NCI-H774 (cell line): Measurements from ENCODE around the gene SLC41A1.

Experiments
- DNase-seq: peaks from one replicate; lab custom pipeline; 2025; lab: John Stamatoyannopoulos, UW

SLC41A1 gene

DNA sequence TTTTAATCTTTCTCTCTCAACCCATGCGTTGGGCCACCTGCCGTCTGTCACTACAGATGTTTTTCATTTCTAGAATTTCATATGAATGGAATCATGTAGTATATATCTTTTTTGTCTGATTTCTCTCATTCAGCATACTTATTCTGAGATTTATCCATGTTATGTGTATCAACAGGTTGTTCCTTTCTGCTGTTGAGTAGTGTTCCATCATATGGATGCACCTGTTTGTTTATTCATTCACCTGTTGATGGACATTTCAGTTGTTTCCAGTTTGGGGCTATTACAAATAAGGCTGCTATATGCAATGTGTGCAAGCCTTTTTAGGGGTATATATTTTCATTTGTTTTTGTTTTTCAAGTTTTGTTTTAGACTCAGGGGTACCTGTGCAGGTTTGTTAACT, 9.4 kb upstream of the SLC41A1 start:
- DNase-seq, result no peak

DNA sequence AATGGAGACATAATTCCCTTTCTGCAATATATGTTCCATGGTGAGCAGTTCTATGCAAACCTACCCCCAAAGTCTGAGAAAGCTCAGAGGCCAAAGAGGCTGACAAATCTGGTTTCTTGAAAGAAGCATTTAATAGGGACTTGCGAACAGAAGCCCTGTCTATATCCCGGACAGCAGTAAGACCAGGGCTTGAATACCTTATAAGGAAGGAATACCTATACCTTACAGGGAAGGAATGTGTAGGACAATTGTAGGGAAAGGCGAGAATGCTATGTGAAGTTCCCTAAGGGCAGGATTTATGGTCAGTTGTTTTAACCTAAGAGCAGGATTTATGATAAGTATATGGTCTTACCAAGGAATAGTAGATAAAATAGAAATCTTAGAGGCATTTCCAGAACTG, 5.0 kb upstream of the SLC41A1 start:
- DNase-seq, result no peak

DNA sequence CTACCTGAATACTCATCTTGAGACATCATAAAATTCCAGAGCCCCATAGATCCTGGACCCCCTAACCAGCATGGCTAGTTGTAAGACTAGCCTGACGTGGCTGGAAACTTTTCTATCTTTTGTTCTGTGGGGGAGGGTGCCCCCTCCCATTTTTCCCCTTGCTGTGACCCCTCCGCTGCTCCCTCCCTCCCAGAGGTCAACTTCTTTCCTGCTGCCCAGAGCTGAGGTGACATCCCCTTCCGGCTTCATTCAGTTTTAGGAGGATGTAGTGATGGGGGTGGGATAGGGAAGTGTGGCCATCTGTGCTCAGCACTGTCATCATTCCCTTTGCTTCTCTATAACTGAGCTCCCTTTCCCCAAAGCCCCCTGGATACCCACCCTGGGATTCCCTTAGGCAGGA, 4.4 kb upstream of the SLC41A1 start:
- DNase-seq, result no peak

DNA sequence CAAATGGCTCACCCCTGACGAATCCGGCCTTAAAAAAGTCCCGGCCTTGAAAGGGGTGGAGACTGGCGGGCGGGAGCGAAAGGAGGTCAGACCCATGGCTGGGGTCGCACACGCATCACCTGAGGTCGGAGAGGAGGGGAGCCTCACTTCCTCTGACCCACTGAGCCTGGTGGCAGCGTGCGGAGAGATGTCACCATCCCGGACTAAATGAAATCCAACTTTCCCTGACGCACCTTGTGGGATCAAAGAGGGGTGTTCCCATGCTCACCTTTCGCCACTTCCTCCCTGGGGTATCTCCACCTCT, 709 bp upstream of the SLC41A1 start:
- DNase-seq, result no peak

DNA sequence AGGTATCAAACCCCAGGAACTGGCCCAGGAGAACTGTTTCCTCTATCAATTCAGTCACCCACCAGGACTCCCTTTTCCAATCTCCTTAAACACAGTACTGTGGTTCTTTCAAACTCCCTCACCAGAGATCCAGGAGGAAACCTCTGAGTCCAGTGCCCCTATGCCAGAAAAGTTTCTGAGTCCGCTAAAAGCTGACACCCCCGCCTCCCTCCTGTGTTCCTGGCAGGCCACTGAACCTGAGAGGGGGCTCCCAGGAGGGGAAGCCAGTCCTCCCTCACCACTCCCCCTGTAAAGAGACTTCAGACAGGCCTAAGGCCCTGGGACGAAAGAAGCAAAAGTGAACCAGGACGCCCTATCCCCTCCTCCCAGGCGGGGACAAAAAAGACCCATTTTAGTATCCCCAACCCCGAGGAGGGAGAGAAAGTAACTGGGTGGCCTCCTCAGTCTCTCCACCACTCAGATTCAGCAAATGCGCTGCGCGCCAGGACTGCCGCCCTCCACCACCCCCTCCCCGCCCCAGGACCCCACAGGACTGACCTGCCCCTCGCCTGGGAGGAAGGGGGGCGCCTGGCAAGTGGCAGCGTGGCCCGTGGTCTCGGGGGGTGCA, 624 bp downstream of the SLC41A1 start:
- no peak for DNase-seq

DNA sequence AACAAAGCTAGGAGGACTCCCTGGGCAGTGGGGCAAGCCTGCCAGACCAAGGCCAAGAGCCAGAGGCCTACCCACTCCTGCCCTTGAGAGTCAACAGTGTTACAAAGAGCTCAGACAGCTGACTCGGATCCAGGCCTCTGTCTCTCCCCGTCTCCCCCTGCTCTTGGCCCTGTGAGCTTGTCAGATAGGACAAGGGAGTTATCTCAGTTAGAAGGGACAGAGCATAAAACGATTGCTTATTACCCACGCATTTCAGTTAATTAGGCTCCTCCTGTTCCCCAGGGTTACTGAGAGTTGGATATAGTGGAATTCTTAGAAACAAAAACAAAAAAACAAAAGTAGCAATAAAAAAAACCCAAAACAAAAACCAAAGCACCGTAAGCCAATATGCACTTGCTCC, 1.3 kb downstream of the SLC41A1 start:
- no peak for DNase-seq

DNA sequence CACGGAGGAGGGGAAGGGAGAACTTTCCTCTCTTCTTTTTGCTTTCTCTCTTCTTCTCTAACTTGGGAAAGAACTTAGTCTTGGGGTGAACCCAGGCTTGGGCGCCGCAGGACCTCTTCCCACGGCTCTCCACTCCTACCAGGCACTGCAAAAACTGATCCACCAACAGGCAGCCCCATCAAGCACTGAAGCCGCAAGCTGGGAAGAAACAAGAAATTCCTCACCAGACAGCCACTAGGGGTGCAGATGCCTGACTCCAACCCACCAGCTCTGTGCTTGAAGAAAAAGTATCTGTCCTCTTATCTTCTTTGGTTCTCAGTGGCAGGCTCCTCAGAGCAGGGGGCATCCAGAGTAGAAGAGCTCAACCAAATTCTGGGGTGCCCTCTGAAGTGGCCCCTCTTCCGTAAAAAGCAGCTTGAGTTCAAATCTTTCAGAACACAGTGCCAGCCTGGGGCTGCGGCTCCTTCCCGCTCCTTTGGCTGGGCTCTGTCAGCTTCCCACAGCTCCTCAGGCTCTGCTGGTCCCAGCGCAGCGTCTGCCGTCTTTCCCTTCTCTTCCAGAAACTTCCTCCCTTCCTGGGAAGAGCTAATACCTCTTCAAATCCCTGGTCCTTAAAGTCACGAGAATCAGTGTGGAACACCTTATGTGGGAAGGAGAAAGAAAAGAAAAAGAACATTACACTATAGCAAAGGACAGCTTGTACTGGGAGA, 2.4 kb downstream of the SLC41A1 start:
- no peak for DNase-seq

DNA sequence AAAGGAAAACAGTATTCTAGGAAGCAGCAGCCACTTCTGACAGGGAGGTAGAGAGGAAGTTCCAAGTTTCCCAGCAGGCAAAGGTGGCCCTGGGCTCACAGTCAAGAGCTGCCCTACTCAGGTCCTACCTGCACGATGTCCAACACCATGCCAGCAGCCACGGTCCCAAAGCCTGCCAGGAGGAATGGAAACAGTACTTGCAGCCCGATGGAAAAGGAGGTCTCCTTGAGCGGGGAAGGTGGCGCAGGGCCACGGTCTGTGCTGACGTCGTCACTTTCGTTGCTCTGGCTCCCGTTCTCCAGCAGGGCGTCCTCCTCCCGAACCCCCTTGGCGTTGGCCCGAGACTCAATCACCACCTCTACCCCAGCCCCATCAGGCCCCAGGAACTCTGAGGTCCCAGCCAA, 3.1 kb downstream of the SLC41A1 start:
- DNase-seq, result no peak

DNA sequence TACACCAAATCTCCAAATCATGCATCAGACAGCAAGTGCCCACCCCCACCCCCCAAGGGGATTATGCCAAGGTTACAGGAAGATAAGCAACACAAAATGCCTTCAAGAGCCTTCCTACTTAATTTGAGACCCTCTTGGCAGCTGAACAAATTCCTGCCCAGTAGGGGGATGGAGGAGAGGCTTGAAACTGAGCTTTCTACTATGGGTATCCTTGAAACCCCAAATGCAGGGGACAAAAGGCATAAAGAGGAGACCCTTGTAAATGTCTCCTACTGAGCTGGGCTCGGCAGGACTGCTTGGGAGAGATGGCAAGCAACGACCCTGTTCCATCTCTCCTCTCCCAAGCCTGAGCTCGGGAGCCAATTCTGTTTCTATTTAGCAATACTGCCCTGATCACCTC, 3.5 kb downstream of the SLC41A1 start:
- DNase-seq, result no peak

DNA sequence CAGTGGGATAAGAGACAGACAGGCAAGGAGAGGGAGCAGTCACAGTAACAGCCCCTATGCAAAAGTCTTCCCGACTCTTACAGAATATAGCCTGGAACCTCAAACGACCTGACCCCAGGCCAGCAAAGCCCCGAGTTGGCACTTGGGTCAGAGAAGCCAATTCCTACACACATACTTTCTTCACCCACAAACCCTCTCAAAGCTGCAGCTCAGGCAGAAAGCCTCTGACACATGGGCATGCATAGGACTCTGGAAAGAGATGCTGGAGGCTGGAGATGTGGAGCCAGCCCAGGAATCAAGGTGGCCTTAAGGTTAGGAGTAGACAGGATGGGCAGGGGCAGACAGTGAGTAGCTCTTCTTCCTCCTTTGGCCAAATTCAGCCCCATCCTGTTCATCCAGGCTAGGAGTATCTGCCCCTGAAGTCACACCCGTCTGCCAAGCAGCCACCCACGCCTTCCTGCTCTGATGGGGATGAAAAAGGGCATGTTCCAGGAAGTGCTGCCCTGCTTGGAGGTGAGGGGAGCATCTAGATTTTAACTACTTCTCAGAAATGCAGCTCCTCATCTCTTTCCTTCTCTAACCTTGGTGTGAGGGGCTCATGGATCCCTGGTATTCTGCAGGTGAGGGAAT, 7.8 kb downstream of the SLC41A1 start:
- no peak for DNase-seq

DNA sequence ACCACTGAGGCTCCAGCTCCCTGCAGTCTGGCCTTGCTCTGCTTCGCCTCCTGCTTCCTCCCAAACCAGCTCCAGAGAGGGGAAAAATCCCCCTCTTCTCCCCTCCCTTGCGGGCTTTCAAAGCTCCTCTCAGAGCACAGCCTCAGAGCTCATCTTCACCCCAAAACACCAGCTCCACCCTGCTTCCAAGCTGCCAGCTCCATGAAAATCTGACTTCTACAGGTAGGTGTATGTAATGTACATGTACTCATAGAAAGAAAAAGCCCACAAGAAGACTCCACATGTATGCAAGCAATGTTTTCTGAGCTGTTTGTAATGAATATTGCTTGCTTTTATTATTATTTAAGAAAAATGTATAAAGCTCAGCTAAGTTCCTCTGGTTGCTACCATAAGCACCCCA, 8.4 kb downstream of the SLC41A1 start:
- no peak for DNase-seq

DNA sequence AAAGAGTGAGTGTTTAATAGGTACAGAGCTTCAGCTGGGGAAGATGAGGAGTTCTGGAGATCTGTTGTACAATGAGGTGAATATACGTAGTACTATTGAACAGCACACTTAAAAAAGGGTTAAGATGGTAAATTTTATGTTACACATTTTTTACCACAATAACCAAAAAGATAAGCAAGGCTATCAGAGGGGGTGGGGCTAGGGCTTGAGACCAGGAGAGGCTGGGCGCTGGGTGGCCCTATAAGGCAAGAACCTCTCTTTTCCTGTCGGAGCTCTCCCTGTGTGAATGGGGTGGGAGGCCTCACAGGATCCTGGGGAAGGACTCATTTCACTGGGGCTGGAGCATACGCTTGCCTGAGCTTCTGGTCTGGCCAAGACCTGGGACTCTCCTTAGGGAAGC, 9.0 kb downstream of the SLC41A1 start:
- no peak for DNase-seq

DNA sequence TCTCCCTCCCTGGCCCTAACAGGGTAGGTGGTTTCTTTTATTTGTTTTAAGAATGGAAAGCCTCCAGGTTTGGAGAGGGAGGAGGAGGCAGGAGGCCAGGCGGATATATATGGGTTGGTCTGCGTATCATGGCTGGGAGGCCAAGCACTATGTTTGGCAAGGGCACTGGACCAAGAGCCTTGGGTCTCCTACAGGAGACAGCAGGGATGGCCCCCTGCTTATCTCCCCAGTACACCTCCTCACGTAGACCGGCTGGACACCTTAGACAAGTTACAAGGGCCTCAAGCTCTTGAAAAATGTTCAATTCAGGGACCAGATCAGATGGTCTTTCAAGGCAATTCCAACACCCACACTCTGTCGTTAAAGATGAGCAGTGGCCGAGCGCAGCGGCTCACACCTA, 10.9 kb downstream of the SLC41A1 start:
- no peak for DNase-seq

DNA sequence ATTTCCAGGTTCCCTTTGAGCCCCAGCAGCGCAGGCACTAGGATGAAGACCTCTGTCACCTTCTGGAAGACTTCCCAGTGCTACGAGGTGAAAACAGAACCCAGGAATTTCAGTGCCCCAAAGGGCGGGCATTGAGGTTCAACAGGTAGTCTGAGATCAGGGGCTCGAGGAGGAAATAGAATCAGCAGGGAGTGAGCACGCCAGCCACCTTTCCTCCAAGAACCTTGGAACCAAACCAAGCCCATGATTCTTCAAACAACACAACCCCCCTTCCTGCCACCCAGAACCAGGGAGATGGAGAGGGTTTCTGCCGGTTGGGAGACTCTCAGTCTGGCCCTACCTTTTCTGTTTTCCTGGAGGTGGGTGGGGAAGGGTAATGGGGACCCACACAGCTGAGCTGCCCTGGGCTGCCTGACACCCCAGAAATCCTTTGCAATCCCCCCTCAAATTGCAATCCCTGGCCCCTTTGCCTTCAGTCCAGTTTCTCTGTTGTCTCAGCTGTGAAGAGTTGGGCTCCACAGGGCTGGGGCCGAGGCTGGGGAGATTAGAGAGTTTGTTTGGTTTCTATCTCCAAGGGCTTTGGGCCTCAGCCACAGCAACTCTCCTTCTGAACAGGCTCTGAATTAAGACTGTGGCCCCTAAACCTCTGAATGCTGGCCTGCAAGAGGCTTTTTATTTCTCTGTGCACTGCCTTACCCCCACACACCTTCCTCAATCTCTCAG, 11.9 kb downstream of the SLC41A1 start:
- DNase-seq, result no peak

DNA sequence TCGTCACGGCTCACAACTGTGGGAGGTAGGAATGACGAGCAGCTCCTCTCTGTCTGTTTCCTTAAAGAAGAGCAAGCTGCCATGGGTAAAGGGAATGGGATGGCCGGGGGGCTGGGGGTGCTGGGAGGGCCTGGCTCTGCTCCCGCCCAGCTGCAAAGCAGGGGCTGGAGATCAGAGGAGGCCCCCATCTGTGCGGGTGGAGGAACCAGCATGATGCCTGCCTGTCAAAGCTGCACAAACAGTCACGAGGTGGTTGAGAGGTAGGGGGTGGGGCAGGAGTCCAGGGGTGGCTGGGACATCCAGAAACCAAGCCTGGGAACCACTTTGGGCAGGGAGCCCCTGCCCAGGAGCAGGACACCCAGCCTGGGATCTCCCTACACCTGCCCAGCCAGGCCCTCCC, 12.6 kb downstream of the SLC41A1 start:
- DNase-seq, result no peak

DNA sequence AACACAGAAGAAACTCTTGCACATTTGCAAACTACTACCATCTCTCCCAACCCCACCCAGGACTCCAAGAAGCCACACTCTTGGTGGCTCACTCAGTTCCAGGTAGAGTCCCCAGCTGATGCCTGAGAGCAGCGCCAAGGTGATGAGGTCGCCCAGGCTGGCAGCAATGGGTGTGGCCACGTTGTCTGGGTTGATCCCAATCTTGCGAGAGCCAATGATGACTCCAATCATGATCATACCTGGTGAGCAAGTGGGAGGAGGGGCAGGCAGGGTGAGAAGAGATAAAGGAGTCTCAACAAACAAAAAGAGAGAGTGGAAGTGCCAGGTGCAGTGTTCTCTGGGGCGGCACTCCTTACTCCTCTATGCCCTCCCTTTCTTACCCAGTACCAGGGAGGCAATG, 14.4 kb downstream of the SLC41A1 start:
- DNase-seq, result no peak

DNA sequence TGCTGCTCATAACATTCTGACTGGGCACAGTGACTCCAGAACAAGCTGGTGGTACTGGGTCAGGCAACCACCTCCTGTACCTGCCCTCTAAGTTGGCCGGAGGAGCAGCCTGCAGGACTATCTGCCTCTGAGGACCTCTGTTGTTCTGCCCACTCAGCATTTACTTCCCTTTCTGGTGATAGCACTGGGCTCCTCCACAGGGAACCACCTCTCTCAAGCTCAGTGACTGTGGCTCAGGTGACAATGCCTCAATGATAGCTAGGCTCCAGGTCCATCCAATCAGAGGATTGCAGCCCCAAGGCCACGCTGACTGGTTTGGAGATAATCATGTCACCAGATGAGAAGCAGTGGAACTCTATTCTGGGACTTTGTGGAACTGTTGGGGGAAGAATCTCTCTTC, 15.8 kb downstream of the SLC41A1 start:
- no peak for DNase-seq

DNA sequence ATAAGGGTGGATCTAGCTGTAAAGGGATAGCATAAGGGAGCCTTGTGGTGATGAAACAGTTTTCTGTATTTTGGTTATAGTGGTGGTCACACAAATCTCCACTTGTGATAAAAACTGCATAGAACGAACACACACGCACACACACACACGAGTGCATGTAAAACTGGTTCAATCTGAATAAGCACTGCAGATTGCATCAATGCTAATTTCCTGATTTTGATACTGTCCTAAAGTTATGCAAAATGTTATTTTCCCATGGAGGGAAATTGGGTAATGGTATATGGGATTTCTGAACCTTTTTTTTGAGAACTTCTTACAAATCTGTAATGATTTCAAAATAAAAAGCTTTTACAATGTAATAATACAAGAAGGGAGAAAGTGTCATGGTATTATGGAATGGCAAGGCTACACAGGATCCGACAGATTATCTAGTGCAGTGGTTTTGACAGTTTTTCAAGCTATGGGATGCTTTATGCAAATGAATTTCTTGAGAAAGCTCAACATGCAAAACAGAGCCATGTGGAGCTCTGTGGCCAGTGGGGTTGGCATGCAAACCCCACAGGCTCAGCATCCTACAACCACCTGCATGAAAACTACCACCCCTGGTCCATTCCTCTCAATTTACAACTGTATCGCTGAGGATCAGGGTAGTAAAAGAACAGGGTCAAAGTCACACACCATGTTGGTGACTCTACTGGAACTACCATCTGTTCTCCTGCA, 18.8 kb downstream of the SLC41A1 start:
- DNase-seq, result no peak

DNA sequence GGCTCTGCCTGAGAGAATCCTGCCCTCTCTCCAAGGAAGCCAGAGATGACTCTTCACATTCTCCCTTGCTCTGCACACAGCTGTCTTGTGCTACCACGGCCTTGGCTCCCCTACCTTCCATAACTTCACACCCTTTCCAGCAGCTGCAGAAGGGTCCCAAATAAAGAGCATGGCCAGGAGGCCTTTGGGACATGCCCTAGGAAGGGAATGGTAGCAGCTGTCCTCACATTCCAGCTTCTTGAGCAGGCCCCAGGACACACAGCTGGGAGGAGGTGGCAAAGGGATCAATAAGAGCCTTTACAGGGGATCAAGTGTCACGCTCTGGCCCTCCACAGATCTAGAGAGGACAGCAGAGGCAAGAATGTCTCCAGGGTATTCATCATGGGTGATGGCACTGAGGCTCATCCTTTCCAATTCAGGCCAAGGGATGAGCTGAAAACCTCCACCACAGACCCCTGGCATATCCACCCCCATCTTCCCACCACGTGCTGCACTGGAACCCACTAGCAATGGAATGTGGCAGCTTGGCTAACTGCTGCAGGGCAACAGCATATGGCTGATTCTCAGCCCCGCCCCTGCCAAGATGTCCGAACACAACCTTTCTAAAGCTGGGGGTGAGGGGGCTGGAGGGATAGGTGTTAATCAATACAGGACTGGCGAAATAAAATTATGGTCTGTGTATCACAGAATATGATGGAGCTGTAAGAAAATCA, 19.9 kb downstream of the SLC41A1 start:
- DNase-seq, result no peak

DNA sequence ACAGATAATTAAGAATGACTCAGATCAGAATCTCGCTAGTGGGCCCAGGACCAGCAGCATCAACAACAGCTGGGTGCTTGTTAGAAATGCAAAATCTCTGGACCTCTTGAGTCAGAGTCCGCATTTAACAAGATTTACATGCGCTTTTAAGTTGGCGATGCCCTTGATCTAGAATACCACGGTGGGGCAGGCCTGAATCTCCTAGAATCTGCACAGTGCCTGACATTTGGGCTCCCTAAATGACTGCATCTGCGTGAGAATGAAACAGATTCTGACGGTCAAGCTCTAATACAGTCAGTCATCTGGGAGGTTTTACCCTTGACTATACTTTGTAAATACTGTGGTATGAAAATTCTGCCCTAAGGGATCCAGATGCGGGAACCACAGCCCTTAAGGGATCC, 20.5 kb downstream of the SLC41A1 start:
- no peak for DNase-seq

DNA sequence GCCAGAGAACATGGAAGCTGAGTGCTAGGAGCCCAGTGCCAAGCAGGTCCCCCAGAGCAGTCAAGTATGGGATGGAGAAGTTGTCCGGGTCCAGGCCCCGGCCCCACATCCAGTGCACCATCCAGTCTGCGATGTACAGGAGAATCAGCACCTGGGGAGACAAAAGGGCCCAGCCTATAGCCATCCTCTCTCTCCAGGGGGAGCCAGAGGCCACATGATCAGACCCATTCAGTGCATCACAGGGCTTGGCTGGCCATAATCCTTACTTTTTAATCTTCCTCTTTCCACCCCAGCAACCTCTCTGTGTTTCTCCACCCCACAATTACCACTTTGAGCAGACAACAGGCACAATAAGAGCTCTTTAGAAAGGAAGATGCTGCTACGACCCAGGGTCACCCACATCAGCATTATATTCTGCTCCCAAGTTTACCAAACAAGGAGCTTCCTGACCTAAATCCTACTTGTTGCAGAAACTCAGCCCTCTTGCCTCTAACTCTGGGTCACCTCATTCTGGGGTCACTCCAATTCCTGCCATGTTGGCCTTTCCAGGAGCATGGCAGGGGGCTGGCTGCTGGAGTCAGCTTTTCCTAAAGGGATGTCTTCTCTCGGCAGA, 21.3 kb downstream of the SLC41A1 start:
- DNase-seq, result peak; percentile 30
